ENCODE data around the gene ZNF316. TPM values are rescaled to one million over a fixed set of nuclear protein-coding genes. Genes with fewer than 3 reads are reported as not detected.

ZNF316 gene
- total RNA-seq: 37.3 TPM

- DNase-seq (ENCODE audit: low spot score): peak; percentile 39
Measured at GRCh38 chr7:6636741-6637543, at the start of gene ZNF316. ZNF316 (plus strand) TSS chr7:6637318; CDS start chr7:6642410, 5,092 bp downstream.

GRCh38 chr7:6588566-6588965 is 48.6 kb upstream of the ZNF316 start:
- DNase-seq (ENCODE audit: low spot score): no peak

GRCh38 chr7:6589151-6589828 is 47.8 kb upstream of the ZNF316 start:
- no peak for DNase-seq (ENCODE audit: low spot score)

- DNase-seq (ENCODE audit: low spot score): peak; percentile 69
Measured at GRCh38 chr7:6589829-6590644, 47.1 kb upstream of the ZNF316 start, which contains the start of gene INTS15. INTS15 (plus strand) TSS chr7:6590021; CDS start chr7:6590284, 263 bp downstream.

- no peak for DNase-seq (ENCODE audit: low spot score)
Measured at GRCh38 chr7:6590645-6591110, 46.4 kb upstream of the ZNF316 start.

- no peak for DNase-seq (ENCODE audit: low spot score)
Measured at GRCh38 chr7:6600093-6600492, 37.0 kb upstream of the ZNF316 start.

GRCh38 chr7:6604458-6604857 is 32.7 kb upstream of the ZNF316 start:
- no peak for DNase-seq (ENCODE audit: low spot score)

GRCh38 chr7:6606866-6607583 is 30.1 kb upstream of the ZNF316 start:
- no peak for DNase-seq (ENCODE audit: low spot score)

- DNase-seq (ENCODE audit: low spot score): no peak
Measured at GRCh38 chr7:6607651-6608051, 29.5 kb upstream of the ZNF316 start.

- DNase-seq (ENCODE audit: low spot score): no peak
Measured at GRCh38 chr7:6608081-6608480, 29.0 kb upstream of the ZNF316 start.

GRCh38 chr7:6608794-6609193 is 28.3 kb upstream of the ZNF316 start:
- no peak for DNase-seq (ENCODE audit: low spot score)

- DNase-seq (ENCODE audit: low spot score): no peak
Measured at GRCh38 chr7:6612819-6613218, 24.3 kb upstream of the ZNF316 start.

- no peak for DNase-seq (ENCODE audit: low spot score)
Measured at GRCh38 chr7:6613706-6614105, 23.4 kb upstream of the ZNF316 start.

- no peak for DNase-seq (ENCODE audit: low spot score)
Measured at GRCh38 chr7:6614953-6615722, 22.0 kb upstream of the ZNF316 start, which contains the start of gene ZNF853. ZNF853 (plus strand) TSS chr7:6615610; CDS start chr7:6616175, 565 bp downstream.

- no peak for DNase-seq (ENCODE audit: low spot score)
Measured at GRCh38 chr7:6615723-6616555, 21.2 kb upstream of the ZNF316 start.

- DNase-seq (ENCODE audit: low spot score): no peak
Measured at GRCh38 chr7:6616854-6617643, 20.1 kb upstream of the ZNF316 start.

GRCh38 chr7:6618621-6619020 is 18.5 kb upstream of the ZNF316 start:
- no peak for DNase-seq (ENCODE audit: low spot score)

- DNase-seq (ENCODE audit: low spot score): no peak
Measured at GRCh38 chr7:6619961-6620360, 17.2 kb upstream of the ZNF316 start.
